Kidney capillary endothelial cell (primary cell): ENCODE measurements around the gene MARK3.

Experiments used
- DNase-seq: peaks from one replicate; pipeline ENCODE4 v3.0.0-alpha.2; 2018; ENCODE audit warnings: low spot score

The MARK3 gene

GRCh38 chr14:103527408-103528145 is 142.4 kb downstream of the MARK3 start:
- DNase-seq: no peak

GRCh38 chr14:103528146-103528586 is 143.0 kb downstream of the MARK3 start:
- no peak for DNase-seq

GRCh38 chr14:103528587-103529382 is 143.6 kb downstream of the MARK3 start, which contains the start of gene TRMT61A:
TSS of gene TRMT61A (plus strand) at chr14:103529196. CDS start at chr14:103529979, 783 bp downstream.
- DNase-seq: peak; percentile 56

- no peak for DNase-seq
These were observed 144.5 kb downstream of the MARK3 start for GRCh38 chr14:103529383-103530365.

GRCh38 chr14:103530390-103530789 is 145.2 kb downstream of the MARK3 start:
- DNase-seq: no peak

- DNase-seq: no peak
These were observed 145.6 kb downstream of the MARK3 start for GRCh38 chr14:103530831-103531230.

- DNase-seq: no peak
These were observed 146.4 kb downstream of the MARK3 start for GRCh38 chr14:103531421-103532215.

GRCh38 chr14:103532216-103533136 is 147.3 kb downstream of the MARK3 start:
- no peak for DNase-seq

- no peak for DNase-seq
These were observed 148.2 kb downstream of the MARK3 start for GRCh38 chr14:103533137-103533998.

GRCh38 chr14:103533999-103534575 is 148.9 kb downstream of the MARK3 start:
- no peak for DNase-seq

GRCh38 chr14:103534576-103535061 is 149.4 kb downstream of the MARK3 start:
- DNase-seq: no peak

GRCh38 chr14:103535081-103535890 is 150.1 kb downstream of the MARK3 start:
- no peak for DNase-seq

- DNase-seq: no peak
These were observed 150.8 kb downstream of the MARK3 start for GRCh38 chr14:103535891-103536565.

GRCh38 chr14:103536693-103537092 is 151.5 kb downstream of the MARK3 start:
- no peak for DNase-seq

GRCh38 chr14:103537175-103537990 is 152.2 kb downstream of the MARK3 start:
- no peak for DNase-seq
